ENCODE results near the gene RNF115.

DNA sequence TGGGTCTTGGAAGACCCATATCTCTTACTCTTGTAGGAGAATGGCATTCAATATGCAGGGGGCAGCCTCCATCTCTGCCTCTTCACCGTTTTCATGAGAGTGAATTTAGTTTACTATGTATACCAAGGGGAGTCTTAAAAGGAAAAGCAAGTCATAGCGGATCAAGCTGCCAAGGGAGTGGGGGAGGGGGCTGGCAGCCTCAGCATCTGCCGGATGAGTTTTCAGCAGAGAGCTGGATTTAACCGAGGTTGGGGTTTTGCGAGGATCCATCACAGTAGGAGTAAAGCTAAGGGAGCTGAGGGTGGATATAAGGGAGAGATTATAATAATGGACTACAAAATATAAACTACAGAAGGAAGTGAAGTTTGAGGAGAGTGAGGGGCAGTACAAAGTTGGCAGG is 94.7 kb downstream of the RNF115 start:
- TF ChIP-seq, protein P1, sequence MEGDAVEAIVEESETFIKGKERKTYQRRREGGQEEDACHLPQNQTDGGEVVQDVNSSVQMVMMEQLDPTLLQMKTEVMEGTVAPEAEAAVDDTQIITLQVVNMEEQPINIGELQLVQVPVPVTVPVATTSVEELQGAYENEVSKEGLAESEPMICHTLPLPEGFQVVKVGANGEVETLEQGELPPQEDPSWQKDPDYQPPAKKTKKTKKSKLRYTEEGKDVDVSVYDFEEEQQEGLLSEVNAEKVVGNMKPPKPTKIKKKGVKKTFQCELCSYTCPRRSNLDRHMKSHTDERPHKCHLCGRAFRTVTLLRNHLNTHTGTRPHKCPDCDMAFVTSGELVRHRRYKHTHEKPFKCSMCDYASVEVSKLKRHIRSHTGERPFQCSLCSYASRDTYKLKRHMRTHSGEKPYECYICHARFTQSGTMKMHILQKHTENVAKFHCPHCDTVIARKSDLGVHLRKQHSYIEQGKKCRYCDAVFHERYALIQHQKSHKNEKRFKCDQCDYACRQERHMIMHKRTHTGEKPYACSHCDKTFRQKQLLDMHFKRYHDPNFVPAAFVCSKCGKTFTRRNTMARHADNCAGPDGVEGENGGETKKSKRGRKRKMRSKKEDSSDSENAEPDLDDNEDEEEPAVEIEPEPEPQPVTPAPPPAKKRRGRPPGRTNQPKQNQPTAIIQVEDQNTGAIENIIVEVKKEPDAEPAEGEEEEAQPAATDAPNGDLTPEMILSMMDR (IDR thresholded peaks at IDR 0.05; ENCODE audit: low read depth, low read length): no peak
- no peak for TF ChIP-seq POLR2A (IDR thresholded peaks at IDR 0.05; ENCODE audit: extremely low read depth, insufficient read length)
- TF ChIP-seq, protein P2, sequence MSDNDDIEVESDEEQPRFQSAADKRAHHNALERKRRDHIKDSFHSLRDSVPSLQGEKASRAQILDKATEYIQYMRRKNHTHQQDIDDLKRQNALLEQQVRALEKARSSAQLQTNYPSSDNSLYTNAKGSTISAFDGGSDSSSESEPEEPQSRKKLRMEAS (IDR thresholded peaks at IDR 0.05; ENCODE audit: low read depth, low read length): no peak
